Adrenal gland (tissue), 12 donors: ENCODE results near the gene OR51M1. TPM values are rescaled to one million over a fixed set of nuclear protein-coding genes. Genes with fewer than 3 reads are reported as not detected.
A peak's percentile ranks its signal among the peaks of the same experiment; 100 is the strongest.
"Not testable (repeated sequence)": the region's sequence is repeated elsewhere in the genome, so short reads cannot be mapped to it uniquely, and the experiment has no call there.

Experiments
- DNase-seq, 7 donors: peaks; one replicate each; pipeline ENCODE4 v3.0.0-alpha.2; 2019 to 2020
- H3K27ac ChIP-seq, 5 donors: fragments of 200-600 bp; sonication (generic) in 4 of 5; 1 replicate in 3 of 5; 2 replicates in 2 of 5; pipeline versions ENCODE4 v1.5.1 to v1.8.0; 2016 to 2020; ENCODE audit warnings: mild to moderate bottlenecking in 1 of 5
- H3K27me3 ChIP-seq: fragments of 200-600 bp; 2 replicates; pipeline ENCODE4 v1.8.0; 2021
- H3K36me3 ChIP-seq, 2 donors: fragments of 200-600 bp; replicated peaks in 1 of 2; 1 replicate in 1 of 2; 2 replicates in 1 of 2; pipeline versions ENCODE4 v1.5.1 to v1.8.0; 2018 to 2022
- H3K4me1 ChIP-seq, 2 donors: fragments of 200-600 bp; replicated peaks in 1 of 2; 1 replicate in 1 of 2; 2 replicates in 1 of 2; pipeline versions ENCODE4 v1.5.1 to v1.8.0; 2018 to 2021
- H3K4me3 ChIP-seq, 4 donors: fragments of 200-600 bp; sonication (generic) in 3 of 4; one replicate each; pipeline ENCODE4 v1.5.1; 2016 to 2018
- H3K9me3 ChIP-seq, 3 donors: fragments of 200-600 bp; sonication (generic) in 1 of 3; replicated peaks in 1 of 3; 1 replicate in 2 of 3; 2 replicates in 1 of 3; pipeline versions ENCODE4 v1.5.1 to v1.8.0; 2016 to 2021
- CTCF ChIP-seq, 6 experiments: fragments of 450-650 bp in 4 of 6; fragments of 200-600 bp in 2 of 6; sonication (generic) in 1 of 6; IDR thresholded peaks; 1 replicate in 5 of 6; 2 replicates in 1 of 6; pipeline versions ENCODE4 v1.5.1 to v1.8.0; 2016 to 2021; ENCODE audit warnings: antibody characterized with exemption in 6 of 6, mild to moderate bottlenecking in 2 of 6, moderate library complexity in 1 of 6
- POLR2A ChIP-seq, 2 donors: fragments of 450-650 bp; IDR thresholded peaks; one replicate each; pipeline ENCODE4 v1.6.1; 2017; ENCODE audit warnings: antibody characterized with exemption in 2 of 2, mild to moderate bottlenecking in 2 of 2, moderate library complexity in 1 of 2
- WGBS, 4 donors: extraction: QIAGEN DNeasy Blood & Tissue Kit in 2 of 4; methylation state at CpG; one replicate each; pipeline versions ENCODE4 v1.1.5 to v1.1.7; 2013 to 2017; 5-methylcytosine and 5-hydroxymethylcytosine counted together
- intact Hi-C, 2 donors: fragments of 100-400 bp; cut with DNase I; formaldehyde crosslinking; loops; one replicate each; pipeline versions ENCODE4 v1.14.1 to v1.15.0; 2022 to 2023
- polyA plus RNA-seq, 3 donors: library from polyadenylated mRNA; stranded (reverse); fragments of 200-250 nt in 2 of 3; fragments of 350-450 nt in 1 of 3; fragmentation: Illumina TruSeq in 1 of 3; extraction: RNeasy Lipid Tissue Mini Kit (QIAGEN cat#74804) in 1 of 3; gene quantifications; one replicate each; pipeline ENCODE4 v1.2.3, GENCODE V29; 2013 to 2014
- total RNA-seq, 9 donors: library from RNA; depleted of rRNA in 4 of 9; stranded (reverse); fragments of >200 nt in 4 of 9; fragments of 120-200 nt in 1 of 9; fragmentation: NEBNext Ultra II Directional in 1 of 9; extraction: Animal tissue kit (Norgen Biotek cat#: 25700) in 1 of 9; gene quantifications; one replicate each; pipeline versions ENCODE4 v1.1.0 to v1.2.4, GENCODE V29; 2013 to 2023
- donor health status: healthy with polysubstance abuse.
- donor health status: Bipolar disorder and iron deficiency.
- donor health status: DM: yes; HTN: yes; CAD: no.
- donor health status: DM: no; HTN: no; CAD: no.
- donor health status: DM: no; HTN: no; CAD: no.
- donor health status: DM: yes; HTN: yes; CAD: no.

OR51M1 gene
- total and polyA plus RNA-seq, 12 donors, result not detected

- Histone ChIP-seq H3K27me3 (no peaks in the 10 kb centered on the region), H3K4me1 (no peaks in the 10 kb centered on the region), H3K4me3 (no peak overlapping the region), H3K9me3 (no peaks in the 10 kb centered on the region), H3K27ac (no peak overlapping the region), H3K36me3 (no peaks in the 10 kb centered on the region)
- no peak for DNase-seq
- TF ChIP-seq CTCF (IDR thresholded peaks at IDR 0.05), result no peak
- no peak for TF ChIP-seq POLR2A (IDR thresholded peaks at IDR 0.05)
- intact Hi-C loops, result no loop called here
- WGBS, 4 donors, result 42 to 57% (median 53%) methylated on average over 2 of the region's 2 CpGs
These were observed 19.4 kb upstream of the OR51M1 start for GRCh38 chr11:5364214-5364613.

GRCh38 chr11:5366365-5366764 is 17.2 kb upstream of the OR51M1 start:
- H3K9me3 ChIP-seq, intact Hi-C loops, H3K27ac ChIP-seq, H3K4me3 ChIP-seq, H3K27me3 ChIP-seq, DNase-seq, H3K4me1 ChIP-seq, H3K36me3 ChIP-seq: not testable (repeated sequence)
- 85 to 93% (median 87%) methylated on average over 6 of the region's 6 CpGs for WGBS, 4 donors

- DNase-seq, result no peak
- Histone ChIP-seq H3K27me3 (no peaks in the 10 kb centered on the region), H3K27ac (no peak overlapping the region), H3K36me3 (no peaks in the 10 kb centered on the region), H3K9me3 (no peaks in the 10 kb centered on the region), H3K4me3 (no peak overlapping the region), H3K4me1 (no peaks in the 10 kb centered on the region)
- WGBS, 4 donors, result 58 to 72% (median 69%) methylated on average over 1 of the region's 1 CpG
- intact Hi-C loops, result no loop called here
- TF ChIP-seq POLR2A (IDR thresholded peaks at IDR 0.05) (no peak), CTCF (IDR thresholded peaks at IDR 0.05) (no peak)
These were observed 16.8 kb upstream of the OR51M1 start for GRCh38 chr11:5366856-5367255.

GRCh38 chr11:5367448-5368074 is 16.1 kb upstream of the OR51M1 start:
- intact Hi-C loops, result no loop called here
- Histone ChIP-seq H3K27ac (no peak overlapping the region), H3K36me3 (no peaks in the 10 kb centered on the region), H3K9me3 (no peaks in the 10 kb centered on the region), H3K4me1 (no peaks in the 10 kb centered on the region), H3K27me3 (no peaks in the 10 kb centered on the region), H3K4me3 (no peak overlapping the region)
- TF ChIP-seq CTCF (IDR thresholded peaks at IDR 0.05), result no peak
- no peak for TF ChIP-seq POLR2A (IDR thresholded peaks at IDR 0.05)
- peak in 5 of 7 donors; percentile 9 to 51 (median 15) for DNase-seq
- WGBS, 4 donors, result 40 to 76% (median 61%) methylated on average over 2 of the region's 2 CpGs

- 60 to 78% (median 68%) methylated on average over 3 of the region's 3 CpGs for WGBS, 4 donors
- intact Hi-C loops, result no loop called here
- no peaks in the 10 kb centered on the region for H3K4me1 ChIP-seq
- H3K27ac ChIP-seq, result no peak overlapping the region
- no peaks in the 10 kb centered on the region for H3K27me3 ChIP-seq
- no peak for DNase-seq
- no peak overlapping the region for H3K4me3 ChIP-seq
- TF ChIP-seq POLR2A (IDR thresholded peaks at IDR 0.05) (no peak), CTCF (IDR thresholded peaks at IDR 0.05) (no peak)
- H3K36me3 ChIP-seq, result no peaks in the 10 kb centered on the region
- H3K9me3 ChIP-seq, result no peaks in the 10 kb centered on the region
These were observed 15.0 kb upstream of the OR51M1 start for GRCh38 chr11:5368502-5369043.
